SK-N-SH (cell line): Measurements from ENCODE around the gene SCAF11. TPM values are rescaled to one million over a fixed set of nuclear protein-coding genes. Genes with fewer than 3 reads are reported as not detected.

Experiments used
- CTCF ChIA-PET: fragments of 300-600, 350-600 bp; formaldehyde crosslinking; extraction: SDS; loops from one replicate; lab custom pipeline; 2021; lab: Yijun Ruan, JAX
- POLR2A ChIA-PET: fragments of 350-600 bp; sonication (Branson Sonifier 250); formaldehyde crosslinking; extraction: SDS; loops from one replicate; lab custom pipeline; 2020; ENCODE audit warnings: antibody characterized with exemption, inconsistent platforms; lab: Yijun Ruan, JAX
- DNase-seq: peaks from one replicate; pipeline ENCODE4 v3.0.0; 2012
- H2AFZ ChIP-seq: fragments of 200-600 bp; sonication (generic); 2 replicates; pipeline ENCODE4 v1.8.1; 2016; ENCODE audit warnings: antibody characterized with exemption, mild to moderate bottlenecking, low read depth
- H3F3A ChIP-seq: fragments of 200-600 bp; sonication (generic); replicated peaks from 2 replicates; pipeline ENCODE3; 2016; ENCODE audit warnings: antibody characterized with exemption, mild to moderate bottlenecking; ENCODE audit not compliant: insufficient read depth
- H3K27ac ChIP-seq, 2 experiments: fragments of 200-500 bp in 1 of 2; fragments of 200-600 bp in 1 of 2; sonication (Bioruptor generic) in 1 of 2; sonication (generic), shearing (Covaris generic) in 1 of 2; 2 replicates each; pipeline versions ENCODE4 v1.5.1 to v1.6.1; 2014 to 2016; ENCODE audit warnings: low read depth in 2 of 2, inconsistent platforms in 1 of 2, low read length in 1 of 2, mild to moderate bottlenecking in 1 of 2, mixed read lengths in 1 of 2
- H3K27me3 ChIP-seq: fragments of 200-600 bp; sonication (generic), shearing (Covaris generic); 2 replicates; pipeline ENCODE4 v1.6.1; 2016; ENCODE audit warnings: mixed run types; ENCODE audit not compliant: insufficient read depth
- H3K36me3 ChIP-seq, 2 experiments: fragments of 200-500 bp in 1 of 2; fragments of 200-600 bp in 1 of 2; sonication (Bioruptor generic) in 1 of 2; sonication (generic) in 1 of 2; replicated peaks in 1 of 2; 2 replicates each; pipeline versions ENCODE3 to v1.5.1; 2014 to 2016; ENCODE audit warnings: low read length in 1 of 2, mild to moderate bottlenecking in 1 of 2; ENCODE audit not compliant: insufficient read depth in 2 of 2, control insufficient read depth in 1 of 2
- H3K4me1 ChIP-seq, 2 experiments: fragments of 200-500 bp in 1 of 2; fragments of 200-600 bp in 1 of 2; sonication (Bioruptor generic) in 1 of 2; sonication (generic), shearing (Covaris generic) in 1 of 2; 2 replicates each; pipeline versions ENCODE4 v1.5.1 to v1.6.1; 2014 to 2016; ENCODE audit warnings: low read depth in 1 of 2, low read length in 1 of 2, mixed run types in 1 of 2; ENCODE audit not compliant: insufficient read depth in 2 of 2, control insufficient read depth in 1 of 2
- H3K4me2 ChIP-seq: fragments of 200-600 bp; sonication (generic), shearing (Covaris generic); 2 replicates; pipeline ENCODE4 v1.6.1; 2017; ENCODE audit warnings: mixed run types
- H3K4me3 ChIP-seq, 2 experiments: fragments of 200-500 bp in 1 of 2; fragments of 200-600 bp in 1 of 2; sonication (Bioruptor generic) in 1 of 2; sonication (generic), shearing (Covaris generic) in 1 of 2; 2 replicates each; pipeline versions ENCODE4 v1.5.1 to v1.8.1; 2014 to 2016; ENCODE audit warnings: low read depth in 2 of 2, inconsistent platforms in 1 of 2, low read length in 1 of 2, mild to moderate bottlenecking in 1 of 2, mixed read lengths in 1 of 2, moderate library complexity in 1 of 2
- H3K79me2 ChIP-seq: fragments of 200-600 bp; sonication (generic); 2 replicates; pipeline ENCODE4 v1.8.1; 2017; ENCODE audit warnings: mild to moderate bottlenecking; ENCODE audit not compliant: insufficient read depth
- H3K9ac ChIP-seq: fragments of 200-600 bp; sonication (generic); 2 replicates; pipeline ENCODE4 v1.6.1; 2017; ENCODE audit warnings: mixed run types
- H3K9me2 ChIP-seq: fragments of 200-600 bp; sonication (generic); 2 replicates; pipeline ENCODE4 v1.6.1; 2017; ENCODE audit warnings: mixed run types
- H3K9me3 ChIP-seq: fragments of 200-600 bp; sonication (generic); 2 replicates; pipeline ENCODE4 v1.6.1; 2017; ENCODE audit warnings: mixed run types, mild to moderate bottlenecking, moderate library complexity
- H4K20me1 ChIP-seq: fragments of 200-600 bp; sonication (generic); 2 replicates; pipeline ENCODE4 v1.6.1; 2017; ENCODE audit warnings: mild to moderate bottlenecking, mixed run types; ENCODE audit not compliant: insufficient read depth
- CHD2 ChIP-seq: fragments of 150-350 bp; IDR thresholded peaks from 2 replicates; pipeline ENCODE4 v1.6.1; 2018; ENCODE audit warnings: low read length; ENCODE audit not compliant: partially characterized antibody
- ELF1 ChIP-seq: IDR thresholded peaks from 2 replicates; pipeline ENCODE4 v1.4.0; 2012
- EP300 ChIP-seq, 2 experiments: IDR thresholded peaks; 2 replicates each; pipeline versions ENCODE4 v1.4.0 to v1.6.1; 2012; ENCODE audit warnings: borderline replicate concordance in 1 of 2, low read depth in 1 of 2, low read length in 1 of 2
- FOSL2 ChIP-seq: IDR thresholded peaks from 2 replicates; pipeline ENCODE4 v1.4.0; 2012; ENCODE audit warnings: low read depth, mild to moderate bottlenecking, moderate library complexity, borderline replicate concordance
- FOXJ3 ChIP-seq: sonication (generic); formaldehyde crosslinking; IDR thresholded peaks from 2 replicates; pipeline ENCODE4 v1.5.1; 2020; ENCODE audit warnings: mild to moderate bottlenecking, missing genetic modification reagents
- JUND ChIP-seq: IDR thresholded peaks from 2 replicates; pipeline ENCODE4 v1.4.0; 2012
- MEF2A ChIP-seq: IDR thresholded peaks from 2 replicates; pipeline ENCODE4 v1.4.0; 2012; ENCODE audit warnings: low read depth, borderline replicate concordance
- MXI1 ChIP-seq: IDR thresholded peaks from 2 replicates; pipeline ENCODE4 v1.6.1; 2012; ENCODE audit warnings: mild to moderate bottlenecking, low read depth, low read length, improper control_type of control experiment
- NFIC ChIP-seq: IDR thresholded peaks from 2 replicates; pipeline ENCODE4 v1.4.0; 2012; ENCODE audit warnings: borderline replicate concordance
- NRF1 ChIP-seq: IDR thresholded peaks from 2 replicates; pipeline ENCODE4 v1.6.1; 2012; ENCODE audit warnings: low read depth, mild to moderate bottlenecking, low read length
- POLR2AphosphoS5 ChIP-seq: IDR thresholded peaks from 2 replicates; pipeline ENCODE4 v1.6.1; 2012; ENCODE audit warnings: low read depth, low read length
- RAD21 ChIP-seq: IDR thresholded peaks from 2 replicates; pipeline ENCODE4 v1.6.1; 2012; ENCODE audit warnings: mild to moderate bottlenecking, low read length
- RXRA ChIP-seq: IDR thresholded peaks from 2 replicates; pipeline ENCODE4 v1.4.0; 2012; ENCODE audit warnings: low read depth, mild to moderate bottlenecking, borderline replicate concordance
- SMC3 ChIP-seq: IDR thresholded peaks from 2 replicates; pipeline ENCODE4 v1.6.1; 2012; ENCODE audit warnings: low read depth, low read length, improper control_type of control experiment
- TCF12 ChIP-seq: IDR thresholded peaks from 2 replicates; pipeline ENCODE4 v1.4.0; 2012
- TEAD4 ChIP-seq: IDR thresholded peaks from 2 replicates; pipeline ENCODE4 v1.4.0; 2012; ENCODE audit warnings: mild to moderate bottlenecking, borderline replicate concordance; ENCODE audit not compliant: insufficient read depth
- WGBS: methylation state at CpG from one replicate; pipeline ENCODE4 v1.1.6; 2017; ENCODE audit warnings: low lambda C conversion rate; 5-methylcytosine and 5-hydroxymethylcytosine counted together
- polyA plus RNA-seq, 3 experiments: library from polyadenylated mRNA; depleted of rRNA; stranded (reverse); fragments of >200 nt; gene quantifications; 2 replicates each; pipeline ENCODE4 v1.2.3, GENCODE V29; 2012
- TF ChIP-seq, protein P1 (sequence below): fragments of 150-350 bp; IDR thresholded peaks from 2 replicates; pipeline ENCODE4 v1.6.1; 2016; ENCODE audit warnings: mild to moderate bottlenecking, low read depth, low read length
- TF ChIP-seq, protein P2 (sequence below): IDR thresholded peaks from 2 replicates; pipeline ENCODE4 v1.6.1; 2012; ENCODE audit warnings: mild to moderate bottlenecking, low read depth, low read length, moderate library complexity

The SCAF11 gene
- polyA plus RNA-seq, 1 of the 3 experiments (the other 2 are of a cell fraction): 26.1 TPM

DNA sequence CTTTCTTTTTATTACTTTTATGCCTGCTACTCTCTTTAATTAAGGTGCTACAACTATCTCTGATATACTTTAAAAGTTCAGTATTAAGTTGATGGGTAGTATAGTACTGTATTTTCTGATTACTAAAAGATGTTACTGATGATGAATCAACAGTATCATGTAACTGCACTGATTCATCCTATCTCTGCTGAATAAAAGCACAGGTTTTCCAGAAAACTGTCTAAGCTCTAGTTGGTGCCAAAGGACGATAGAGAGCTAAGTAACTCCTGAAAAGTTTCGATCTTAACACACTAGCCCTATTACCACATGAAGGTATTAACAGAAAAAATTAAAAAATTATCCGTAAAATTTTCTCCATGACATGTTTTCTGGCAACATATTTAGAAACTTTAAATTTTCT, 2.1 kb downstream of the SCAF11 start:
- CTCF ChIA-PET: interaction anchor here (1.0 kb wide), 1 partner anchor 384 kb away, joined by 3 read pairs; no protein-coding TSS in a partner anchor
- Histone ChIP-seq H3K79me2 (peaks cover 71% of the 10 kb centered on the region), H3K27me3 (no peaks in the 10 kb centered on the region), H3K9me3 (no peaks in the 10 kb centered on the region), H3K9me2 (no peaks in the 10 kb centered on the region), H3F3A (peaks cover 15% of the 10 kb centered on the region), H3K27ac (peak overlapping the region in 1 of 2 experiments; percentile 98; a peak in 1 of 4 replicates), H3K4me3 (peak overlapping the region; percentile 91 to 94; a peak in 3 of 4 replicates), H3K36me3 (peaks cover 19 to 22% of the 10 kb centered on the region in 2 experiments), H4K20me1 (peaks cover 53% of the 10 kb centered on the region), H3K4me1 (peaks cover 7 to 13% of the 10 kb centered on the region in 2 experiments; a peak in 3 of 4 replicates), H2AFZ (no peak overlapping the region), H3K9ac (peak overlapping the region; percentile 99), H3K4me2 (peak overlapping the region; percentile 94)
- no peak for DNase-seq
- TF ChIP-seq, protein P1, sequence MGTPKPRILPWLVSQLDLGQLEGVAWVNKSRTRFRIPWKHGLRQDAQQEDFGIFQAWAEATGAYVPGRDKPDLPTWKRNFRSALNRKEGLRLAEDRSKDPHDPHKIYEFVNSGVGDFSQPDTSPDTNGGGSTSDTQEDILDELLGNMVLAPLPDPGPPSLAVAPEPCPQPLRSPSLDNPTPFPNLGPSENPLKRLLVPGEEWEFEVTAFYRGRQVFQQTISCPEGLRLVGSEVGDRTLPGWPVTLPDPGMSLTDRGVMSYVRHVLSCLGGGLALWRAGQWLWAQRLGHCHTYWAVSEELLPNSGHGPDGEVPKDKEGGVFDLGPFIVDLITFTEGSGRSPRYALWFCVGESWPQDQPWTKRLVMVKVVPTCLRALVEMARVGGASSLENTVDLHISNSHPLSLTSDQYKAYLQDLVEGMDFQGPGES: no peak
- no peak for TF ChIP-seq MEF2A
- TF ChIP-seq POLR2AphosphoS5: peak; percentile 57; the same call in 1 of the 2 replicates
- TF ChIP-seq SMC3: no peak
- peak; percentile 60; the same call in 1 of the 2 replicates for TF ChIP-seq JUND
- TF ChIP-seq TCF12: peak; percentile 53
- no peak for TF ChIP-seq ELF1
- no peak for TF ChIP-seq MXI1
- no peak for TF ChIP-seq NRF1
- peak; percentile 80 for TF ChIP-seq FOSL2
- TF ChIP-seq, protein P2, sequence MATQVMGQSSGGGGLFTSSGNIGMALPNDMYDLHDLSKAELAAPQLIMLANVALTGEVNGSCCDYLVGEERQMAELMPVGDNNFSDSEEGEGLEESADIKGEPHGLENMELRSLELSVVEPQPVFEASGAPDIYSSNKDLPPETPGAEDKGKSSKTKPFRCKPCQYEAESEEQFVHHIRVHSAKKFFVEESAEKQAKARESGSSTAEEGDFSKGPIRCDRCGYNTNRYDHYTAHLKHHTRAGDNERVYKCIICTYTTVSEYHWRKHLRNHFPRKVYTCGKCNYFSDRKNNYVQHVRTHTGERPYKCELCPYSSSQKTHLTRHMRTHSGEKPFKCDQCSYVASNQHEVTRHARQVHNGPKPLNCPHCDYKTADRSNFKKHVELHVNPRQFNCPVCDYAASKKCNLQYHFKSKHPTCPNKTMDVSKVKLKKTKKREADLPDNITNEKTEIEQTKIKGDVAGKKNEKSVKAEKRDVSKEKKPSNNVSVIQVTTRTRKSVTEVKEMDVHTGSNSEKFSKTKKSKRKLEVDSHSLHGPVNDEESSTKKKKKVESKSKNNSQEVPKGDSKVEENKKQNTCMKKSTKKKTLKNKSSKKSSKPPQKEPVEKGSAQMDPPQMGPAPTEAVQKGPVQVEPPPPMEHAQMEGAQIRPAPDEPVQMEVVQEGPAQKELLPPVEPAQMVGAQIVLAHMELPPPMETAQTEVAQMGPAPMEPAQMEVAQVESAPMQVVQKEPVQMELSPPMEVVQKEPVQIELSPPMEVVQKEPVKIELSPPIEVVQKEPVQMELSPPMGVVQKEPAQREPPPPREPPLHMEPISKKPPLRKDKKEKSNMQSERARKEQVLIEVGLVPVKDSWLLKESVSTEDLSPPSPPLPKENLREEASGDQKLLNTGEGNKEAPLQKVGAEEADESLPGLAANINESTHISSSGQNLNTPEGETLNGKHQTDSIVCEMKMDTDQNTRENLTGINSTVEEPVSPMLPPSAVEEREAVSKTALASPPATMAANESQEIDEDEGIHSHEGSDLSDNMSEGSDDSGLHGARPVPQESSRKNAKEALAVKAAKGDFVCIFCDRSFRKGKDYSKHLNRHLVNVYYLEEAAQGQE: no peak
- TF ChIP-seq TEAD4: no peak
- POLR2A ChIA-PET: no interaction called here
- 35% methylated on average over 3 of the region's 3 CpGs for WGBS

DNA sequence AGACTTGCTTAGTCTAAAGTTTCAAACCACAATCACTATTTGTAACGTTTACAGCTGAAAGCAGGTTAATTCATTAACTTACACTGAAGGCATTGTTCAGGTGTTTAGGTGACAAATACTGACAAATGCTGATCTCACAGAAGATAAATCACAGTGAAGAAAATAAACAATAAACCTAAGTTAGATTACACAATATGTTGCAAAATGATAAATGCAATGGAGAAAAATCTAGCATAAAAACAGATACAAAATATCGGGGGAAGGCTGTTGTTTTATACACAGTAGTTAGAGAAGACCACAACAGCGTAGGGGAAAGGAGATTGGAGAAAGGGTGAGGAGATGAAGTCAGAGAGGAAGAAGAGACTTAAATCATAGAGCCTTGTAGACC, 3.0 kb downstream of the SCAF11 start:
- CTCF ChIA-PET: no interaction called here
- Histone ChIP-seq H3K27me3 (no peaks in the 10 kb centered on the region), H2AFZ (no peak overlapping the region), H3K4me2 (peak overlapping the region; percentile 94), H3K4me1 (peaks cover 7 to 13% of the 10 kb centered on the region in 2 experiments; a peak in 3 of 4 replicates), H3K9ac (no peak overlapping the region), H4K20me1 (peaks cover 62% of the 10 kb centered on the region), H3K27ac (no peak overlapping the region), H3F3A (peaks cover 11% of the 10 kb centered on the region), H3K36me3 (peaks cover 19 to 25% of the 10 kb centered on the region in 2 experiments), H3K4me3 (no peak overlapping the region), H3K79me2 (peaks cover 80% of the 10 kb centered on the region), H3K9me3 (no peaks in the 10 kb centered on the region), H3K9me2 (no peaks in the 10 kb centered on the region)
- WGBS: 95% methylated on average over 3 of the region's 3 CpGs
- no peak for DNase-seq
- POLR2A ChIA-PET: no interaction called here
- TF ChIP-seq, protein P1: no peak
- TF ChIP-seq EP300 (IDR thresholded peaks at IDR 0.05; ENCODE audit: borderline replicate concordance in 1 of 2, low read depth in 1 of 2, low read length in 1 of 2) (no peak), TCF12 (no peak), FOXJ3 (CRISPR knock-in tag) (no peak), RAD21 (no peak), NFIC (no peak), JUND (no peak), CHD2 (no peak), MXI1 (no peak), RXRA (no peak), SMC3 (no peak)
